NB4 (cell line): ENCODE measurements around the gene KATNB1.

Experiments
- CTCF ChIP-seq: IDR thresholded peaks from one replicate; pipeline ENCODE4 v1.5.1; 2012; ENCODE audit warnings: low read depth, low read length
- POLR2A ChIP-seq: IDR thresholded peaks from 2 replicates; pipeline ENCODE4 v1.6.1; 2011; ENCODE audit warnings: mild to moderate bottlenecking; ENCODE audit not compliant: insufficient read length; ENCODE audit errors: extremely low read depth

GRCh38 chr16:57747091-57747490, 11.5 kb downstream of the KATNB1 start:
- TF ChIP-seq CTCF: no peak
- no peak for TF ChIP-seq POLR2A
